ENCODE measurements around the gene PROZ. TPM values are rescaled to one million over a fixed set of nuclear protein-coding genes. Genes with fewer than 3 reads are reported as not detected.

Gene PROZ
- total and polyA plus RNA-seq, 9 of the 15 experiments (the other 6 are each of a cell fraction or from before 2014, with no cell fraction given), result not detected

DNA sequence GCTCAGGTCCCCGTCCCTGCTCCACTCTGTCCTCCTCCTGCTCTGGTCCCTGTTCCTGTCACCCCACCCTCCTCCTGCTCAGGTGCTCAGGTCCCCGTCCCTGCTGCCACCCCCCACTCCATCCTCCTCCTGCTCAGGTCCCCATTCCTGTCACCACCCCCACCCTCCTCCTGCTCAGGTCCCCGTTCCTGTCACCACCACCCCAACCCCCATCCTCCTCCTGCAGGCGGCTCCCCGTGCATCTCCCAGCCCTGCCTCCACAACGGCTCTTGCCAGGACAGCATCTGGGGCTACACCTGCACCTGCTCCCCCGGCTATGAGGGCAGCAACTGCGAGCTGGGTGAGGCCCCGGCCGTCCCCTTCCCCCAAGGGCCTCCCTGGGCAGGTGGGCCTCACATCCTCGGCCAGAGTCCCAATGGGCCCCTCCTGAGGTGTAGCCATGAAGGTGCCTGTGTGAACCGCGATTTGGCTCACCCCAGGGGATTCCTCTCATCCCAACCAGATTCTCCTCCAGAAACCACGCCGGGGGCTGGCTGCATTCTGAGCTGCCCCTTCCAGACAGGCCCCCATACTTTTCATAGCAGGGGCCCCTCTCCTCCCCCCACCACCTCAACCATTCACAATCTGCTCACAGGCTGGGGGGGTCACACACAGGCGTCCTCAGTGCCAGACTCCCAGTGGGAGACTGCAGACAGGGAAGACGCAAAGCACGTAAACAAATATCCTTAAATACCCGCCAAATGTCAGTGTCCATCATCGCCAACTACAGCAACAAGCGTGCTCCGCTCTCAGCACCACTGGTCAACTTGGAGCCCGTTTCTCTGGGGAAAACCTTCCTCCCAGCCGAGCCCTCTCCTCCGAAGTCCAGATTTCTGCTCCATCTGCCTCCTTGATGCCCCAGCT is 4.6 kb downstream of the PROZ start:
- Histone ChIP-seq H3K27ac (ENCODE audit: extremely low read depth, low read depth, low read length) (no peak overlapping the region), H3K9me1 (ENCODE audit: control insufficient read depth, insufficient read depth, low read length) (no peaks in the 10 kb centered on the region), H4K20me1 (replicated peaks; ENCODE audit: control insufficient read depth, insufficient read depth, low read length) (no peaks in the 10 kb centered on the region), H3K4me2 (ENCODE audit: insufficient read depth, low read length) (no peak overlapping the region), H3K9me3 (replicated peaks; ENCODE audit: control insufficient read depth, insufficient read depth, low read depth, low read length) (no peaks in the 10 kb centered on the region), H3K27me3 (ENCODE audit: control insufficient read depth in 2 of 2, insufficient read depth in 2 of 2, low read length in 2 of 2) (no peaks in the 10 kb centered on the region), H3K79me2 (ENCODE audit: control insufficient read depth, insufficient read depth, low read length) (no peaks in the 10 kb centered on the region), H3K9ac (ENCODE audit: insufficient read depth in 1 of 2, low read depth in 2 of 2, low read length in 2 of 2) (no peak overlapping the region), H3K4me1 (replicated peaks in 1 of 2; ENCODE audit: control insufficient read depth in 2 of 2, insufficient read depth in 2 of 2, low read length in 2 of 2) (peaks cover 0 to 20% of the 10 kb centered on the region in 2 experiments; a peak in 2 of 5 replicates), H3K4me3 (no peak overlapping the region), H2AFZ (ENCODE audit: low read depth, low read length) (no peak overlapping the region), H3K36me3 (ENCODE audit: control insufficient read depth, insufficient read depth, low read length) (no peaks in the 10 kb centered on the region; the same call in 2 of the 3 replicates)
- 24% methylated on average over 19 of the region's 25 CpGs for WGBS (ENCODE audit: insufficient coverage, low coverage, missing lambda C conversion rate)
- in situ Hi-C loops (cut with MboI) (no loop called here), intact Hi-C loops (cut with micrococcal nuclease) (no loop called here)
- ChIA-PET CTCF (ENCODE audit: low intra/inter-chr PET ratio) (no interaction called here), POLR2A (no interaction called here)
- TF ChIP-seq POLR2G (IDR thresholded peaks at IDR 0.05; ENCODE audit: low read depth, low read length) (peak; percentile 35; the same call in 1 of the 2 replicates), SMARCA5 (IDR thresholded peaks at IDR 0.05) (no peak)
- DNase-seq (ENCODE audit: extremely low read depth in 1 of 4, low spot score in 3 of 4) (no peak), FAIRE-seq (no peak), ATAC-seq (no peak; the same call in 2 of the 3 replicates)
- no TSS peak for BruUV-seq (replicated peaks)

DNA sequence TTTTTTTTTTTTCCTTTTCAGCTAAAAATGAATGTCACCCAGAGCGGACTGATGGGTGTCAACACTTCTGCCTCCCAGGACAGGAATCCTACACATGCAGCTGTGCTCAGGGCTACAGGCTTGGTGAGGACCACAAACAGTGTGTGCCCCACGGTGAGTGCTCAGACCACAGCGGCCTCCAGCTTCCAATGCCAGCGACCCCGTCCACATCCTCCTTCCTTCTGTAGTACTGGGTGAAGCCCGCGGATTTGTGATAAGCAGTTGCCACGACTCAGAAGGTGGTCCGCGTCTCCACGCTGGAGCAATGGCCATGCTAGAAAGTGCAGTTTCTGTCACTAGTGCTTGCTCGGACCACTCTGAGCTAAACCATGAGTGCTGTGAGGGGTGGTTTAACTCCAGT is 6.0 kb downstream of the PROZ start:
- Histone ChIP-seq H3K36me3 (ENCODE audit: control insufficient read depth, insufficient read depth, low read length) (peaks cover 4% of the 10 kb centered on the region; the same call in 2 of the 3 replicates), H3K27me3 (ENCODE audit: control insufficient read depth in 2 of 2, insufficient read depth in 2 of 2, low read length in 2 of 2) (no peaks in the 10 kb centered on the region), H3K4me3 (no peak overlapping the region), H3K79me2 (ENCODE audit: control insufficient read depth, insufficient read depth, low read length) (no peaks in the 10 kb centered on the region), H2AFZ (ENCODE audit: low read depth, low read length) (no peak overlapping the region), H3K27ac (ENCODE audit: extremely low read depth, low read depth, low read length) (no peak overlapping the region), H3K4me1 (replicated peaks in 1 of 2; ENCODE audit: control insufficient read depth in 2 of 2, insufficient read depth in 2 of 2, low read length in 2 of 2) (peaks cover 0 to 15% of the 10 kb centered on the region in 2 experiments; a peak in 2 of 5 replicates), H3K4me2 (ENCODE audit: insufficient read depth, low read length) (no peak overlapping the region), H3K9me1 (ENCODE audit: control insufficient read depth, insufficient read depth, low read length) (no peaks in the 10 kb centered on the region), H3K9me3 (replicated peaks; ENCODE audit: control insufficient read depth, insufficient read depth, low read depth, low read length) (no peaks in the 10 kb centered on the region), H3K9ac (ENCODE audit: insufficient read depth in 1 of 2, low read depth in 2 of 2, low read length in 2 of 2) (no peak overlapping the region), H4K20me1 (replicated peaks; ENCODE audit: control insufficient read depth, insufficient read depth, low read length) (no peaks in the 10 kb centered on the region)
- ChIA-PET POLR2A (no interaction called here), CTCF (ENCODE audit: low intra/inter-chr PET ratio) (no interaction called here)
- intact Hi-C loops (cut with micrococcal nuclease), result no loop called here
- in situ Hi-C loops (cut with MboI), result no loop called here
- BruUV-seq (replicated peaks), result no TSS peak
- no peak for TF ChIP-seq SRSF3 (IDR thresholded peaks at IDR 0.05; ENCODE audit: insufficient read depth, low read length)
- TF ChIP-seq, protein P1, sequence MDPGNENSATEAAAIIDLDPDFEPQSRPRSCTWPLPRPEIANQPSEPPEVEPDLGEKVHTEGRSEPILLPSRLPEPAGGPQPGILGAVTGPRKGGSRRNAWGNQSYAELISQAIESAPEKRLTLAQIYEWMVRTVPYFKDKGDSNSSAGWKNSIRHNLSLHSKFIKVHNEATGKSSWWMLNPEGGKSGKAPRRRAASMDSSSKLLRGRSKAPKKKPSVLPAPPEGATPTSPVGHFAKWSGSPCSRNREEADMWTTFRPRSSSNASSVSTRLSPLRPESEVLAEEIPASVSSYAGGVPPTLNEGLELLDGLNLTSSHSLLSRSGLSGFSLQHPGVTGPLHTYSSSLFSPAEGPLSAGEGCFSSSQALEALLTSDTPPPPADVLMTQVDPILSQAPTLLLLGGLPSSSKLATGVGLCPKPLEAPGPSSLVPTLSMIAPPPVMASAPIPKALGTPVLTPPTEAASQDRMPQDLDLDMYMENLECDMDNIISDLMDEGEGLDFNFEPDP (CRISPR knock-in tag; IDR thresholded peaks at IDR 0.05), result no peak
- TF ChIP-seq KLF13 (tag; IDR thresholded peaks at IDR 0.05; ENCODE audit: borderline replicate concordance, low read depth), result no peak
- no peak for TF ChIP-seq ILF3 (IDR thresholded peaks at IDR 0.05; ENCODE audit: borderline replicate concordance)
- no peak for TF ChIP-seq L3MBTL2 (IDR thresholded peaks at IDR 0.05)
- no peak for TF ChIP-seq HDAC6 (IDR thresholded peaks at IDR 0.05; ENCODE audit: low read depth, low read length)
- TF ChIP-seq, protein P2, sequence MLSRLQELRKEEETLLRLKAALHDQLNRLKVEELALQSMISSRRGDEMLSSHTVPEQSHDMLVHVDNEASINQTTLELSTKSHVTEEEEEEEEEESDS (CRISPR knock-in tag; IDR thresholded peaks at IDR 0.05), result no peak
- no peak for FAIRE-seq
- ATAC-seq, result no peak
- WGBS (ENCODE audit: insufficient coverage, low coverage, missing lambda C conversion rate), result 62% methylated on average over 10 of the region's 12 CpGs
- DNase-seq (ENCODE audit: extremely low read depth in 1 of 4, low spot score in 3 of 4), result no peak

Data from K562 (cell line).